Measurements from ENCODE around the gene ADK.
"Not testable (repeated sequence)": the region's sequence is repeated elsewhere in the genome, so short reads cannot be mapped to it uniquely, and the experiment has no call there.

ADK gene

DNA sequence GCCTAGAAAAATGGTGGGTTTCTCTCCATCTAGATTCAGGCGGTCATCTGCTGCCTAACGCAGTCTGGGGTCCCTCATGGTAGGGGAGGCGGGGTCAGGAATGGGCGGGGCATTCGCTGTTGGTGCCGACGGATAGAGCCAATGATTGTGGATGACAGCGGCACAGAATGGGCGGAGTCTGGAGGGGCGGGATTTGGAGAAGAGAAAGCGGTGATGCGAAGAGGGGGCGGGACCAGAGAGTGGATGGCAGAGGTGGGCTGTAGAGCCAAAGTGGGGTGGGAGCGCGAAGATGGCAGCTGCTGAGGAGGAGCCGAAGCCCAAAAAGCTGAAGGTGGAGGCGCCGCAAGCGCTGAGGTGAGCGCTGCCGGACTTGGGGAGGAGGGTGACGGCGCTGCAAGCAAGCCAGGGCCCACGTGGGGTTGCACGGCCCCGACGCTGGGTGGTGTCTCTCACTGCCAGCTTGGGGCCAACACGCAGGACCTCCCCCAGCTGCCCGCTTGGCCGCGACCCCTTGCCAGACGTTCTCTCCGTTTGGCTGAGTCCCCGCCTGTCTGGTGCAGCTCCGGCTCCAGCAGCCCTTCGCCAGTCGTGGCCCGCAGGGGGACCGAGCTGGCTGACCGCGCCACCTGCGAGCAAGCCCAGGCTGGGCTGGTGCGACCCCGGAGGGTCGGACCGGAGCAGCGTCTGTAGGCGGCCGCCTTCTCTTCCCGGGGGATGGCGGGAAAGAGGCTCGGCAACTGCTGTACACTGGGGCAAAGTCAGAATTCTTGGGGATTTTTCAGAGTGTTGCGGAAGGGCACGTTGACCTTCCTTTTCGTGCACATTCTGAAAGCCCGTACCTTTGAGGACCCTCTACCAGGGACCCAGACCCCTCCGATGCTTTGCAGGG lies at the start of gene ADK:
ADK (plus strand) TSS at position 232 of the 889 bp plus-strand sequence; CDS start at position 290, 58 bp downstream.
- DNase-seq: peak; percentile 90

- no peak for DNase-seq
Measured at GRCh38 chr10:74103560-74104258, 47.3 kb upstream of the ADK start.

GRCh38 chr10:74104480-74104879 lies 46.5 kb upstream of the ADK start:
- no peak for DNase-seq

- no peak for DNase-seq
Measured at GRCh38 chr10:74104996-74105395, 46.0 kb upstream of the ADK start.

GRCh38 chr10:74107391-74107790 lies 43.6 kb upstream of the ADK start:
- DNase-seq: no peak

- DNase-seq: no peak
Measured at GRCh38 chr10:74109452-74109851, 41.6 kb upstream of the ADK start.

DNA sequence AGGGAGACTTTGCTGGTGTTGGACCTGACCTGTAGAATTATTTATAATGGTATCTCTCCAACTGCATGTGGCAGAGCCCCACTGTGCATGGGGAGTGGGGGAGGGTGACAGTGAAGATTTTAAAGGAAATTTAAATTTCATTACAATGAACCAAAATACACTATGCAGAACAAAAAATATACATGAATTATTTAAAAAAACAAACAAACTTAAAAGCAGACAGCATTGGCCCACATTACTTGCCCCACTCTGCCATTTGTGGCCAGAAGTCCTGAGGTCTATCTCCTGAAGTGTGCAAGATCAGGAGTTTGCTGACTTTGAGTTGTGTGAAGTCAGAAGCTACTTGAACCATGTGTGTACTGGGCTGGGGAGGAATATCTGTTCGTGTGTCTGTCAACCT lies 40.9 kb upstream of the ADK start:
- no peak for DNase-seq

- no peak for DNase-seq
Measured at GRCh38 chr10:74111799-74112198, 39.2 kb upstream of the ADK start.

- no peak for DNase-seq
Measured at GRCh38 chr10:74113546-74113945, 37.5 kb upstream of the ADK start.

- DNase-seq: no peak
Measured at GRCh38 chr10:74114041-74114448, 37.0 kb upstream of the ADK start.

GRCh38 chr10:74117738-74118137 lies 33.3 kb upstream of the ADK start:
- no peak for DNase-seq

DNA sequence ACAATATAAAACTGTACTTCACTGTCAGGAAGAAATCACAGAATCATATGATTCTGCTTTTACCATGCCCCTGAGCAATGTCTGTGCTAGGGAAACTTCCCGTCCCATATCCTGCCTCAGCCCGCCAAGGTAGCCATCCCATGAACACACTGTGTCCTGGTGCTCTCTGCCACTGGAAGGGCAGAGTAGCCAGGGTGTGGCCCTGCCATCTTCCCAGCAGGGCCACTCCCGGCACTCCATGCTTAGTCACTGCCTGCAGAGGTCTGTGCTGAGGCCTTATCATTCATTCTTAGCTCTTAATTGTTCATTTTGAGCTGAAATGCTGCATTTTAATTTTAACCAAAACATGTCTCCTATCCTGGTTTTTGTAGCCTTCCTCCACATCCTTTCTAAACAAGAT lies 32.2 kb upstream of the ADK start:
- DNase-seq: no peak

GRCh38 chr10:74120911-74121310 lies 30.1 kb upstream of the ADK start:
- DNase-seq: no peak

DNA sequence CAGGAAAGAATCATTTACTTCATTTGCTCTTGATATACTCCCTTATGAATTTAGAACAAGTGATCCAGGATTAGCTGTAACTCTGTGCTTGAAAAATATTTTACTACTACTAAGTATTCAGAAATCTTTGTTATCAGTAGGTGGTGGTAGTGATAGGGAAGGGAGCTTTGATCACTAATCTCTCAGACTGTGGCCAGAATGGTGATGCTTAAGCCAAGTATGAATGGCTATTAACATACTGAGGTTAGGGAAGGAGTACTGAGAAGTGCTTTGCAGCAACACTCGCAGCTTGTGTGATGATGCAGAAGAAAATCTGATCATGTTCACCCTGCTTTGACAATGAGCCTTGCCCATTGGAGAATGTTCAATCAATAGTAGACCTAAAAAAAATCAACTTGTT lies 29.7 kb upstream of the ADK start:
- DNase-seq: no peak

DNA sequence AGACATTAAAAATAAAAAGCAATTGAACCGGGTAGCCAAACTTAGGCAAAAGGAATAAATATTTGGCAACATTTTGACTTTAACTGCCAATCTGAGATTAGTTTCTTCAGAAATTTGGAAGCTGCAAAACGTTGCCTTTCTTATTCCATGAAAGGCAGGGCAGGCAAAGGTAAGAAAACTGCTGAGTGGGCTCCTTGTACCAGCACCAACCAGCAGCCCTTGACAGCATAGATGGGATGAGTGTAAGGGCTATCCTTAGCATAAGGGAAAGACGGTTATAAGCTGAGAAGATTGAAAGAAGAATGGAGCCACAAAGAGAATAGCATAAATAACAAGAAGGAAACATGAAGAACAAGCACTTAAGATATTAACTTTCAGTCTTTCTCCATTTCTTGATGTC lies 29.0 kb upstream of the ADK start:
- DNase-seq: no peak

GRCh38 chr10:74123081-74123480 lies 27.9 kb upstream of the ADK start:
- DNase-seq: no peak

GRCh38 chr10:74133923-74134820 lies 16.8 kb upstream of the ADK start:
- DNase-seq: no peak

DNA sequence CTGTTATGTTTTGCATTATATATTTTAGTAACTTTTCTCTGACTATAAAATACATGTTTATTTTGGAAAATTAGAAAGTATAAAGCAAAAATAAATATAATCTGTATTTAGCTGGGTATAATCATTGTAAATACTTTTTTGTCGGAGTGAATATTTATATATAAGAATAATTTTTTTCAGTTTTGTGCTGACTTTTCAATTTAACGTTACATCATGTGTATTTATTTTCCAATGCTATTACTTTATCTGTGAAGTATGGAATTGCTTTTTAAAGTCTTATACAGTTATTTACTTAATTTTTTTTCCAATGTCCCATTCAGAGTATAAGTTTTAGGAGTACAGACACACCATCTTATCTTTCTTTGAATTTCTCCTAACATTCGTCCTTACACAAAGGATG lies 15.6 kb upstream of the ADK start:
- DNase-seq: no peak

DNA sequence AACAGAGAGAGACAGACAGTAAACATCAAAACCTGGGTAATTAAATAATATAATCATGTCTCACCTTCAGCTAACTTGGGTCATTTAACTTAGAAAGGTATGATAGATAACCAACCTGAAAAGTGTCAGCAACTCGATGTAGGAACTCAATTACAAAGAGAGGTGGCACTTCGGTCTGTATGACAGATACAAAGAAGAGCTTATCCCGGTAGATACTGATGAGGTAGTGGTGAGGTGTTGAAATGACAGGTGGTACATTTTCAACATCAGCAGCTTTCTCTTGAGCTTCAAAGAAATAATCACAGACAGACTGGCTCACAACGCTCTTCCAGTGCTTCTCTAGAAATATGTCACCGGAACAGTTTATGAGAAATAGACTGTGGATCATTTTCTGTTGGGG lies 13.0 kb upstream of the ADK start:
- no peak for DNase-seq

DNA sequence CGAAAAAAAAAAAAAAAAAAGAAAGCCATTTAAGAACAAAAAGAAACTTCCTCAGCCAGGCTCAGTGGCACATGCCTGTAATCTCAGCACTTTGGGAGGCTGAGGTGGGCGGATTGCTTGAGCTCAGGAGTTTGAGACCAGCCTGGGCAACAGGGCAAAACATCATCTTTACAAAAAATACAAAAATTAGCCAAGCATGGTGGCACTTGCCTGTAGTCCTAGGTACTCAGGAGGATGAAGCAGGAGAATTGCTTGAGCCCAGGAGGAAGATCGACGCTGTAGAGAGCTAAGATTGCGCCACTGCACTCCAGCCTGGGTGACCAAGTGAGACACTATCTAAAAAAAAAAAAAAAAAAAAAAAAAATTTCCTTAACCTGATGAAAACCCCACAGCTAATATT lies 12.4 kb upstream of the ADK start:
- DNase-seq: not testable (repeated sequence)

GRCh38 chr10:74139981-74140380 lies 11.0 kb upstream of the ADK start:
- no peak for DNase-seq

DNA sequence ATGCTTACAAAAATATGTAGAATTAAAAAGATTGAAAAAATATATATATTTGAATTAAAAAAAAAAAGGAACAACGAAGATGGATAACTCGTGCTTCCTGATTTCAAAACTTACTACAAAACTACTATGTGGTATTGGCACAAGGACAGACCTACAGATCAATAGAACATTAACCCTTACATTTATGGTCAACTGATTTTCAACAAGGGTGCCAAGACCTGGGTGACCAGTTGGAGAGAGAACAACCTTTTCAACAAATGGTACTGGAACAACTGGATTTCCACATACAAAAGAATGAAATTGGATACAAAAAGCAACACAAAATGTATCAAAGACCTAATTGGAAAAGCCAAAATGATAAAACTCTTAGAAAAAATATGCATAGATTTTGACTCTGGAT lies 10.5 kb upstream of the ADK start:
- DNase-seq: no peak

GRCh38 chr10:74145133-74145532 lies 5.9 kb upstream of the ADK start:
- no peak for DNase-seq
